Suprapubic skin (tissue), 4 donors: ENCODE data around the gene SMIM41.

Experiments used
- EP300 ChIP-seq: sonication (generic); formaldehyde crosslinking; IDR thresholded peaks from one replicate; pipeline ENCODE4 v1.6.1; 2017; ENCODE audit warnings: antibody characterized with exemption
- POLR2A ChIP-seq, 2 donors: fragments of 450-650 bp; IDR thresholded peaks; one replicate each; pipeline ENCODE4 v1.6.1; 2017; ENCODE audit warnings: antibody characterized with exemption in 2 of 2, mild to moderate bottlenecking in 2 of 2, moderate library complexity in 2 of 2
- POLR2AphosphoS5 ChIP-seq, 3 donors: sonication (generic); formaldehyde crosslinking; IDR thresholded peaks; one replicate each; pipeline ENCODE4 v1.6.1; 2017; ENCODE audit warnings: antibody characterized with exemption in 3 of 3

DNA sequence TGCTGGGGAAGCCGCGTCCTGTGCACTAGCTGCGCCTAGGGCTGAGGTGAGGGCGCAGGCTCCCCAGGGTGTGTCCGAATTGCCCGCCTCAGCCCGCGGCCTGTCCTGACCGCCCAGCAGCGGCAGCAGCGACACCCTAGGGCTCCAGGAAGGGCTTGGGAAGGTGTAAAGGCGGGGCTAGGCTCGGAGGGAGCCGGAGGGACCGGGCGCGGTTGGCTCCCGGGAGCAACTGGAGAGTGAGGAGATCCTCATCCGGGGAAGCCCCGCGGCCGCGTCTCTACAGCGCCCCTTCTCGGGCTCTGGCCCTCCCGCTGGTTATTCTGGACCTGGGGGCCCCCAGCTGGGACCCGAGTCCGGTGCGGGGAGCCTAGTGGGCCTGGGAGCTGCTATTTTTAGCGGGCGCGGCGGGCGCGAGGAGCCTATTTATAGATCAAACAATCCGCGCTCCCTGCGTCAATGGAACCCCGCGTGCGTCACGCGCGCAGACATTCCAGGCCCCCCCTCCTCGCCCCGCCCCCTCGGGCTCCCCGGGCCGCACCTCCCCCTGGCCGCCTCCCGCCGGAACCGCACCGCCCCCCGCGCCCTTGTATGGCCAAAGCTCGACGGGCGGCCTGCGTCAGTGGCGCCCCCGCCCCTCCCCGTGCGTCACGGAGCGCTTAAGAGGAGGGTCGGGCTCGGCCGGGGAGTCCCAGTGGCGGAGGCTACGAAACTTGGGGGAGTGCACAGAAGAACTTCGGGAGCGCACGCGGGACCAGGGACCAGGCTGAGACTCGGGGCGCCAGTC lies 28.6 kb upstream of the SMIM41 start, which contains the start of gene NR4A1:
- TF ChIP-seq EP300 (peak; percentile 95), POLR2AphosphoS5 (IDR thresholded peaks at IDR 0.05) (peak; percentile 91 to 93 (median 92)), POLR2A (IDR thresholded peaks at IDR 0.05) (peak; percentile 92 to 99)
